Measurements from ENCODE around the gene NAALADL2. TPM values are rescaled to one million over a fixed set of nuclear protein-coding genes. Genes with fewer than 3 reads are reported as not detected.
"Not testable (repeated sequence)": the region's sequence is repeated elsewhere in the genome, so short reads cannot be mapped to it uniquely, and the experiment has no call there.

Gene NAALADL2
- total RNA-seq, 2 donors from 2014 or later = 6.2 to 14.5 TPM

DNA sequence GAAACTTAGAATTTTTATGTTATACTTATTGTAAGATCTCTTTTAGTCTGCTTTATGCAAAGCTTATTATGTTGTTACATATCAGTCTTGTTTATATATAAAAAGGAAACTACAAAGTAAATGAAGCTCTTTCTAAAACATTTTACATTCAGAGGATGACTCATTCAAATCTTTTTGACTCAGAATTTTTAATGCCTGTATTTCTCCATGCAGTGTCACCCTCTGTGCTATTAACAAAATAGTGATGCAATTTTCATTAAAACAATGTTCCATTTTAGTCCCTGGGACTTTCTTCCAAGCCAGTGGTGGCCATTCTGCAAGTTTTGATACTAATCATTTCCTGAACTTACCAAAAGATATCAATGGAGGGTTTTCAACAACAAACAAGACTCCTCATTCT lies 216.1 kb downstream of the NAALADL2 start:
- no peak overlapping the region for H3K4me3 ChIP-seq
- no peaks in the 10 kb centered on the region for H3K27me3 ChIP-seq
- no peaks in the 10 kb centered on the region for H3K36me3 ChIP-seq (replicated peaks in 1 of 2; ENCODE audit: insufficient read depth in 1 of 2, low read depth in 2 of 2)
- DNase-seq (no peak), ATAC-seq (no peak)
- H3K27ac ChIP-seq = no peak overlapping the region
- H3K4me1 ChIP-seq = no peaks in the 10 kb centered on the region
- no peaks in the 10 kb centered on the region for H3K9me3 ChIP-seq
- intact Hi-C loops (cut with DNase I) = no loop called here
- no peak for TF ChIP-seq POLR2A (IDR thresholded peaks at IDR 0.05)
- TF ChIP-seq CTCF (IDR thresholded peaks at IDR 0.05) = no peak

DNA sequence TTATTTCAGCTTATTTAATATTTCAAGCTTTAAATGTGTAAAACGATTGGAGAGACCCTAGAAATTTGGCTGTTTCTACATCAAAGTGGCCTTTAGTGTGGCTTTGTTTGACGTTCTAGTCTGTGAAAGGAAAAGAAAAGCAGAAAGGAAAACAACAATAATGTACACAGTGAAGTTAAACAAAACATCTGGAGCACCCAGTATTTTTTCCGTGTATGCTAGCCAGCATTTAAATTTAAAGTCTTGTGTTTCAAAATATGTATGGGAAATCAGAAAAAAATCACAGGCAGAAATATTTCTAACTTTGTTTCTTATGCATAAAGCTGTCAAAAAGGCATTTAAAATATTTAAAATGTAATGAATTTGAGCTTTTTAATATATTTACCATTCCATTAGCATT lies 218.1 kb downstream of the NAALADL2 start:
- DNase-seq (no peak), ATAC-seq (no peak)
- Histone ChIP-seq H3K4me3 (no peak overlapping the region), H3K9me3 (no peaks in the 10 kb centered on the region), H3K4me1 (no peaks in the 10 kb centered on the region), H3K27ac (no peak overlapping the region), H3K36me3 (replicated peaks in 1 of 2; ENCODE audit: insufficient read depth in 1 of 2, low read depth in 2 of 2) (no peaks in the 10 kb centered on the region), H3K27me3 (no peaks in the 10 kb centered on the region)
- TF ChIP-seq POLR2A (IDR thresholded peaks at IDR 0.05) (no peak), CTCF (IDR thresholded peaks at IDR 0.05) (no peak)
- intact Hi-C loops (cut with DNase I) = no loop called here
- WGBS, 2 donors = 36 to 37% methylated on average over 3 of the region's 3 CpGs

- Histone ChIP-seq H3K27ac (no peak overlapping the region), H3K4me1 (no peaks in the 10 kb centered on the region), H3K36me3 (replicated peaks in 1 of 2; ENCODE audit: insufficient read depth in 1 of 2, low read depth in 2 of 2) (no peaks in the 10 kb centered on the region), H3K4me3 (no peak overlapping the region), H3K9me3 (no peaks in the 10 kb centered on the region), H3K27me3 (no peaks in the 10 kb centered on the region)
- ATAC-seq (no peak), DNase-seq (no peak)
- TF ChIP-seq POLR2A (IDR thresholded peaks at IDR 0.05) (no peak), CTCF (IDR thresholded peaks at IDR 0.05) (no peak)
- intact Hi-C loops (cut with DNase I) = no loop called here
Measured at GRCh38 chr3:175082631-175083030, 223.5 kb downstream of the NAALADL2 start.

GRCh38 chr3:175087128-175087527 lies 228.0 kb downstream of the NAALADL2 start:
- H3K4me3 ChIP-seq; H3K9me3 ChIP-seq; H3K27ac ChIP-seq; H3K36me3 ChIP-seq (replicated peaks in 1 of 2; ENCODE audit: insufficient read depth in 1 of 2, low read depth in 2 of 2); ATAC-seq; DNase-seq; intact Hi-C loops (cut with DNase I); H3K27me3 ChIP-seq; H3K4me1 ChIP-seq: not testable (repeated sequence)
- 84 to 92% methylated on average over 19 of the region's 19 CpGs for WGBS, 2 donors

DNA sequence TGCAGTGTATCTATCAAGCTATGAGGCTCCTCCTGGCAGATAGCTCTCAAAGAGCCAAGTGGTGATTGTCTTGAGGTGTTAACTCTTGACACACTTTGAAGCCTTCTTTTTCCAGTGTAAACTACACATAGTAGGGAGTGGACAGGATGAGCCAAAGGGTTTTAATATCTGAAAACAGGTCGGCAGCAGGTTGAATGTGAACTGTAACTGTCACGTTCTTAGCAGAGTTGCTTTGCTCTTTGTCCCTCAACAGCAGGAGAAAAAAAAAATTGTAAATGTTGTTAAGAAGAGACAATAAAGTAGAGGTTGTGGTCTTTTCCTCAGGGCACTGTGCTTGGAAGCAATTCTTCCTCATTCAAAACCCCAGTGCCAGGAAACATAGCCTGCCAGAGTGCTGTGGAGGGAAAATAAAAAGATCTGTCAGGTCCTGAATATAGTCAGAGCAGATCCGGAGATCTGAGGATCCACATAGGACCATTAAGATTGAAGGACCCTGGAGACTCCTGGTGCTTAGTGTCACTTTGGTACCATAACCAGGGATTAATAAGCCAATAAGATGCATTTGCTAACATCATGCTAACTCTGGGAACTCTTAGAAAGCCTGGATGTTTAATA lies 229.7 kb downstream of the NAALADL2 start:
- 61 to 78% methylated on average over 3 of the region's 3 CpGs for WGBS, 2 donors
- H3K4me3 ChIP-seq = no peak overlapping the region
- no peak for ATAC-seq
- H3K27ac ChIP-seq = no peak overlapping the region
- H3K9me3 ChIP-seq = no peaks in the 10 kb centered on the region
- no peaks in the 10 kb centered on the region for H3K4me1 ChIP-seq
- no peak for DNase-seq
- TF ChIP-seq CTCF (IDR thresholded peaks at IDR 0.05) (no peak), POLR2A (IDR thresholded peaks at IDR 0.05) (no peak)
- no peaks in the 10 kb centered on the region for H3K27me3 ChIP-seq
- intact Hi-C loops (cut with DNase I) = no loop called here
- no peaks in the 10 kb centered on the region for H3K36me3 ChIP-seq (replicated peaks in 1 of 2; ENCODE audit: insufficient read depth in 1 of 2, low read depth in 2 of 2)

Data from body of pancreas (tissue), 4 donors.